GM18526 (cell line): ENCODE results near the gene ABCA2.

ENCODE experiments used
- POLR2A ChIP-seq: IDR thresholded peaks from 3 replicates; pipeline ENCODE4 v1.6.1; 2011; ENCODE audit not compliant: insufficient read length; ENCODE audit errors: extremely low read depth

Gene ABCA2

DNA sequence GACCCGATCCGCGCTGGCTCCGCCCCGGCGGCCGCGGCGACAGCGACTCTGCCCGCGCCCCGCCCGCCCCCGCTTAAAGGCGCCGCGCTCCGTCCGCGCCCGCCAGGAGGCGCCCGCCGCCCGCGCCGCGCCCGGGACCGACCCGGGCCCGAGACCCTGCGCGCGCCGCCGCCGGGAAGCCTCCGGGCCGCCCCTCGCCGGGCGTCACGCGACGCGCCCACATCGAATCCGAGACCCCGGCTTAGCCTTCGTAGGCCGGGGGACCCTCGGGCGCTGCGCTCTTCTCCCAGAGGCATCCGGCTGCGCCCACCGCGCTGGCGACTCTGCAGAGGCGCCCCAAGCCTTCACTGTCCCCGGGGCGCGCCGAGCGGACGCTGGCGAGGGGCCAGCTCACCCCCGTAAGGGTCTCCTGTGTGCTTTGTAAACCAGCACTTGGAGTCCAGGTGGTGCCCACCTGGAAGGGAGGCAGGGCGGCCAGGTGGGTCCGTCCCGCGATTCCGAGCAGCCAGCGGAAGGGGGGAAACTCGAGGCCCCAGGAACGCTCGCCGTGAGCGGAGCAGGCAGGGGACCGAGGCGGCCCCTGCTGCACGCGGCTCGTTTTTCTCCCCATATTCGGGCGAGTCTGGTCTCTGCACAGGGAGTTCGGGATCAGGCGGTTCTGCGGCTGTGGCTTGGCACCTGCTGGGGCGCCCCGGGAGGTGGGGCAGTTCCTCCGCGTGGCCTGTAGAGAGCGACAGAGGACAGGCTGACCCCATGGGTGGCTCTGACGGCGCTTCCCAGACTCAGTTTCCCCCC, 423 bp upstream of the ABCA2 start:
- no peak for TF ChIP-seq POLR2A

DNA sequence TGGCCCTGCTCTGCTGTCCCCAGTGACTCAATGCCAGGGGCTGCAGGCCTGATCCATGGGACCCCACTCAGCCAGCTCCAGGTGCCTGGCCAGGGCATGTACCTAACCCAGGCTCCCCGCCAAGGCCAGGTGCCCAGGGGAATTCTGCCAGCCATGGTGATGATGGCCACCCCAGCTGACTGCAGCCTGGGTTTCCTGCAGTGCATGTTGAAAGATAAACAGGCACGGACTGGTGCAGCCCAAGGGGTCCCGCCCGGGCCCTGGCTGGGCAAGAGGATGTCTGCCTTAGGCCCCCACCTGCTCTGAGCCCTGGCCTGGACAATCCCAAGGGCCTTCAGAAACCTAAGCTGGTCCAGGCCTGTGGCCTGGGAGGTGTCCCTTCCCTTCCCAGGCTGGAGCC, 1.2 kb downstream of the ABCA2 start:
- TF ChIP-seq POLR2A, result no peak

DNA sequence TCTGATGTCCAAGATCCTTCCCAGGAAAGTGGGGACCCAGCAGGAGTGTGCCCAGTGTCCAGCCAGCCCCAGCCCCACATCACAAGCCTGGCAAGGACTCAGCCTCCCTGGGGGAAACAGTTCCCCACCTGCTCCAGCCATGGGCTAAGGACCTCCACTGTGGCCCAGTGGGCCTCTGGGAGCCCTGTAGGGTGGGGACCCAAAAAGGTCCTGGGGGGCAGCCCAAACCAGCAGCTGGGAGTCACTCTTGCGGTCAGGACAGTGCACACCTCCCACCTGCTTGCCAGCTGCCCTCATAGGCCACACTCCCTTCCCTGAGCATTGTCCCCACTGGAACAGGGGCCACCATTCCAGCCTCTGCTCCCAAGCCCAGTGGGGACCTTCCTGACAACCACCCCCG, 1.7 kb downstream of the ABCA2 start:
- TF ChIP-seq POLR2A, result no peak

DNA sequence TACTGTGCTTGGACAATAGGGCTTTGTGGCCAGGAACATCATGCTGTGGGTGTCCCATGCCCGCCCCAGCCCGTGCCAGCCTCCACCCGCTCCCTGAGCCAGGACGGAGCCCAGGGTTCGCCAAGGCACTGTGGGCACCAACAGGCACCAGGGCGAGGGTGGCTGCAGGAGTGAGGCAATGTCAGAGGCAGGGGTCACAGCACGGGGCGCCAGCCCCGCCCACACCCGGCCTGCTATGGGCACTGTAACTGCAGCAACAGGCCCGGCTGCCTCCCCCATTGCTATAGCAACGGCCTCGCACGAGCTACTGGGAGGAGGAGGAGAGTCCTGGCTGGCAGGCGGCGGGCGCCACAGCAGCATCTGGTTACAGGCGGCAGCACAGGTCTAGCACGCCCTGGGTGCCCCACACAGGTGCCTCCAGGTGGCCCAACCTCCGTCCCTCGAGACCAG, 2.5 kb downstream of the ABCA2 start:
- no peak for TF ChIP-seq POLR2A

DNA sequence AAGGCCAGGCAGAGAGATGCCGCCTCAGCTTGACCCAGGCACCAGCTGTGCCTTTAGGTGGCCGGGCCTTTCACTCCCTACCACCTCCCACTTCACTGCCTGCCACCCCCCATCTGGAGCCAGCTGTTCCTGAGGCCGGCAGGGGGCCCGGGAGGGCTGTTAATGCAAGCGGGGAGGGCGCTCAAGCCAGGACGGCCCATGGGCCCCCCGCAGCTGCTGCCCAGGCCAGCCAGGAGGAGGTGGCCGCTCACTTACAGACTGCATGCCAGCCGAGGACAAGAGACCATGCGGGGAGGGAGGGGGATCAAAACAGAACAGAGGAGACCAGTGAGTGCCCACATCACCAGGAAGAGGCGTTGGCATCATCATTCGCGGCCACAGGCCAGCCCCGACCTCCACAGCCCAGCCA, 4.5 kb downstream of the ABCA2 start:
- no peak for TF ChIP-seq POLR2A

DNA sequence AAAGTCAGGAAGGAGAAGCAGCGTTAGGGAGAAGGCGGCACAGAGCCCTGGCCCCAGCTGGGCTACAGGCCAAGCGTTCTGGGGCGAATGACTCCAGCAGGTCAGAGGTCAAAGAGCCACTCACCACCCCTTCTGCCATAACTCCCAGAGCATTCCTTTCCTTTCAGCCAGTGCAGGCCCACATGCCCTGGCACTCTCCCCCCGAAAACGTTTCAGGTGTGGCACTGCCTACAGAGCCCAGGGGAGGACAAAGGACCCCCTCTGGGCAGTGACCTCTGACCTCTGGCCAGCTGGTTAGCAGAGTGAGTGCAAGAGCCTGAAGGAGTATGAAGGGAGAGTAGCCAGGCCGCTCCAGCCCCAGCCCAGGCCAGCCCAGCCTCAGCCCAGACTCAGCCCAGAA, 4.9 kb downstream of the ABCA2 start:
- TF ChIP-seq POLR2A, result no peak

DNA sequence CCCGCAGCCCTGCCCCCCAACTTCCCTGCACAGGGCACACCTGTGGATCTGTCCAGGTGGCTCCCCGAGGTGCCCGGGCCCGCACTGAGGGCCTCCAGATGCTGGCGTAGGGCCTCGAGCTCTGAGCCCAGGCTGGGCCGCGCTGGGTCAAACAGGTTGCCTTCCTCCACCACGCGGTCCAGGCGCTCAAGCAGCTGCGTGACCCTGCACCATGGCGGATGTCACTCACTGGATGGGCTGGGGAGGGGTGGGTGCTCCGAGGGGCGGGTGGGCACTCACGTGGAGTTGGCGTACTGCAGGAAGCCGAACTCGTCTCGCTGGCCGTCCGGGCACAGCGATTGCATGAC, 5.4 kb downstream of the ABCA2 start:
- TF ChIP-seq POLR2A, result no peak

DNA sequence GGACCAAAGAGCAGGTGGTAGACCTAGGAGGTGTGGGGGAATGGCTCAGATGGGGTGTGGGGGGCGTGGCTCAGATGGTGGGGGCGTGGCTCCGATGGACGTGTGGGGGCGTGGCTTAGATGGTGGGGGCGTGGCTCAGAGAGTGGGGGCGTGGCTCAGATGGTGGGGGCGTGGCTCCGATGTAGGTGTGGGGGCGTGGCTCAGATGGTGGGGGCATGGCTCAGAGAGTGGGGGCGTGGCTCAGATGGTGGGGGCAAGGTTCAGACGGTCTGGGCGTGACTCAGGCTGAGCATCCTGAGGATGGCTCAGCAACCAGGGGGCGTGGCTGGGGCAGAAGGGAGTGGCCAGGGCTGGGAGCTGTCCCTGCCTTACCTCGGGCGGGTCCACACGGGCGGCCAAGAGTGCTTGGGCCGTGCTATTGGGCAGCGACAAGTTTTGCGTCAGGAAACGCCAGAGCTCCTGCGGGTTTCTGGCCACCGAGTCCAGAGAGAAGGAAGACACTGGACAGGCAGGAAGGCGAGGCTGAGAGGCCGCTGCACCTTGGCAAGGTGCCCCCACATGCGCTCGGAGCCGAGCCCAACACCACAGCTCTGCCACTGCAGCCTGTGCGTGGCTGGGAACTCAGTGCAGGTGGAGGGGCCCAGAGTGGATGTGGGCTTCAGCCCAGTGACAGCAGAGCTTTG, 5.9 kb downstream of the ABCA2 start:
- TF ChIP-seq POLR2A, result no peak

DNA sequence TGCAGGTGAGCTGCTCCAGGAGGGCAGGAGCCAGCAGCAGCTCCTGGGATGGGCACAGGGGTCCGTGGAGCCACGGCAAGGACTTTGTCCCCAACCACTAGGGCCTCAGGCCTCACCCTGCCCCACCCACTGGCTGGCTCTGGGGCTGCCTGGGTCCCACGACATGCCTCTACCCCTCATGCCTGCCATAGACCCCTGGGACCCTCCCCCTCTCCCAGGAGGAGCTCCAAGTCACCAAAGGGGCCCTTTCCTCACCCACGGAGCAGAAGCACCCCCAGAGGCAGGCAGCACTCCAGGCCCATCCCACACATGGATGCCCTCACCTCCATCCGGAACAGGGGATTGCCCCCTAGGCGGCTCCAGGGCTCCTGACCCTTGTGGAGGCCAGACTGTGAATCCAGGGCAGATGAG, 6.5 kb downstream of the ABCA2 start:
- no peak for TF ChIP-seq POLR2A

DNA sequence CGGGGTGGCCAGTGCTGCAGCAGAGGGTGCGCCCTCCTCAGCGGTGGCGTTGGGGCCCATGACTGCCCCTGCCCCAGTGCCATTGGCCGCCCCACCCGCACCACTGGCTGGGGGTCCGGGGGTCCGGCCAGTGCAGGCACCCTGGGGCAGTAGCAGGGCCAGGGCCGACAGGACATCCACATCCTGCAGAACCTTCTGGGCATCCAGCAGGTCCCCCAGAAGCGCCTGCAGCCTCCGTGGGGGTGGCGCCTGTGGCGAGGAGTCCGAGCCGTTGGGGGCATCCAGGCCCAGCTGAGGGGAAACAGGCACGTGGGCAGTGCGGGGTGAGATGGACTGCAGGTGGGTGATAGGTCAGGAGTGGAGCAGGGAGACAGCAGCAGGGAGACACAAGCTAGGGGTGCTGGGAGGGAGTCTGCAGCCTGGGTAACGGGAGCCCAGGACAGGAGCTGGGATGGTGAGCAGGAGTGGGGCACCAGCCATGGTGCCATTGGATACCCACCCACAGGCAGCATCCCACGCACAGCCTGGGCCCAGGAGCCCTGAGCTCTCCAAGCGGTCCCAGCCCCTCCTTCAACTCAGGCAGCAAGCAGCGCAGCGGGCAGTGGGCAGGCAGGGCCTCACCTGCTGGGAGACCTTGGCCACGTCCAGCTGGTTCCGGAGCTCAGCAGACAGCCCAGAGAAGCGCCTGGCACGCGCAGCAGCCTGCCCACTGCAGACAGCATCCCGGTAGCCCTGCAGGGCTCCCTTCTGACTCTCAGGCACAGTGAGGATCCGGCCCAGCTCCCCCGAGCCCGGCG, 7.1 kb downstream of the ABCA2 start:
- TF ChIP-seq POLR2A, result no peak

DNA sequence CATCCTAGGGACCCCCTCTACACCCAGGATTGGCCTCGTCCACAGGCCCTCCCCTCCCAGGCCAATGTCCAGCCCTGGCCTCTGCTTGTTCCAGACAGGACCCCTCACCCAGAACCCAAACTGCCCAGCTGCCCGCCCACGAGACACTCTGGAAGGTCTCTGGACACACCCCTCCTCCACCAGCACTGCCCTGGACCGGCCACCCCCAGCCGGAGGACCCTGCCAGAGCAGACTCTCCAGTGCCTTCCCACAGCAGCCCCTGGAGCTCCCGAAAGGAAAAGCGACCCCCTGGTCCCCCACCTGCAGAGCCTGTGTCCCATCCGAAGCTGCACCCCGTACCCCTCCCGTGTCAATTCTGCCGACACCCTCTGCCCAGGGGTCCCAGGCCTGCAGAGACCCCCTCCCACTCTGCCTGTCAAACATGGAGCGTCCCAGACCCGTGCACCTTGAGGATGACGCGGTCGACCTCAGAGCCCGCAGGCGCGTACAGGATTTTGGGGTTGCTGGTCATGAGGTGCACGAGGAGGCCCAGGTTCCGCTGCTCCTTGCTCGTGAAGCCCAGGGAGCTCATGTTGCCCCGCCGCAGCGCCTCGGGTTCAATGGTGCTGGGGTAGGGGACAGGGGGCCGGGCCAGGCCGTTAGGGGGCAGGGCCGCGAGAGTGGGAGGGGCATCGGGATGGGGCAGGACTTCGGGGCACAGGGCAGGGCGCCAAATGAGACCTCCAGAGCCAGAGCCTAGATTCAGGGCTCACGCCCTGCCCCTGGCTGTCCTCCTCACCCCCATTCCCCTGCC, 8.0 kb downstream of the ABCA2 start:
- no peak for TF ChIP-seq POLR2A

DNA sequence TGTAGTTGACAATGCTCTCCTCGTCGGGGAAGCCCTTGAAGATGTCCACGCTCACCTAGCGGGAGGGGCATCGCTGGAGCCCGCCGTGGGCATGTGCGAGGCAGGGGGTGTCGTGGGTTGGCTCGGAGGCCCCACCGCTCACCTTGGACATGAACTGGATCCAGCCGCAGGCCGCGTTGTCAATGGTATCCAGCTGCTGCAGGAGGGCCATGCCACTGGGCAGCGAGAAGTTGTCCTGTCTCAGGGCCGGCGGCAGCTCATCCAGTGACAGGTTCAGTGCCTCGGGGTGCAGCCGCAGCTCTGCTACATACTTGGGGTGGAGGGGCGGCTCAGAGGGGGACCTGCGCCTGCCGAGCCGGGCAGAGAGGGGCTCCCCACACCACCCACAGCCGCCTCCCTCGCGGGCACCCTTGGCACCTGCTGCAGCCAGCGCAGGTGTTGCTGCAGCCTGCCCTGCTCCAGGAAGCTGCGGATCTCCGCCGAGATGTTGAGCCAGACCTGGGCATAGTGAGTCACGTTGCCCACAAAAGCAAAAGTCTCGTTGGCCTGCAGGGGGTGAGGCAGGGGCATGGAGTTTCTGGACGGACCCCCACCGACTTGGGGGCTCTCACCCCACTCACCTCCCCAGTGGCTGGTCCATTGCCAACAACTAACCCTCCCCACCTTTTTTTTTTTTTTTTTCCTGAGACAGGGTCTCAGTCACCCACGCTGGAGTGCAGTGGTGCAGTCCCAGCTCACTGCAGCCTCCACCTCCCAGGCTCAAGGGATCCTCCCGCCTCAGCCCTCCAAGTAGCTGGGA, 9.1 kb downstream of the ABCA2 start:
- TF ChIP-seq POLR2A, result no peak

DNA sequence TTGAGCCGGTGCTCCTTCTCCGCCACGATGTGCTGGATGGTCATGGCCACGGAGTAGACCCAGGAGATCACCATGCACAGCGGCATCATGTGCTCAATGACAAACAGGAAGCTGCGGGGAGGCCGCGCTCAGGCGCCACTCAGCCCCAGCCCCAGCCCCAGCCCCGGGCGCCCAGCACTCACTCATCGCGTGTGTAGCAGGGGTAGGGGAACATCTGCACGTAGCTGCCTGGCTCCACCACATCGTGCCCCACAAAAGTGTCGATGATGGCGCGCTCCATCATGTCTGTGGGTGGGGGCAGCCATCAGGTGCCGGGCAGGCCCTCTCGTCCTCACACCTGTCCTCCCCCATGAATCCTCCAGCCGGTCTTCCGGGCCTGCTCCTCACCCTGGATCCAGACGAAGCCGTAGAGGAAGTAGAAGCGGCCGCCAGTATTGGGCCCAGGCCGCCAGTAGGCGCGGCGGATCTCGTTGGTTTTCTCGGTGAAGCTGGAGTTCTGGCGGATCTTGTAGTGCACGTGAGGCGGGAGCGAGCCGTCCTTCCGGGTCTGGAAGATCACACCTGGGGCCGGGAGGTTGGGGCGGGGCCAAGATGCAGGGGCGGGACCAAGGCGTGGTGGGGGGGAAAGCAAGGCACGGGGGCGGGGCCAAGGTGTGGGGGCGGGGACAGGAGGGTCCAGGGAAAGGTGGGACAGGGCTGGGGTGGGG, 10.1 kb downstream of the ABCA2 start:
- no peak for TF ChIP-seq POLR2A

DNA sequence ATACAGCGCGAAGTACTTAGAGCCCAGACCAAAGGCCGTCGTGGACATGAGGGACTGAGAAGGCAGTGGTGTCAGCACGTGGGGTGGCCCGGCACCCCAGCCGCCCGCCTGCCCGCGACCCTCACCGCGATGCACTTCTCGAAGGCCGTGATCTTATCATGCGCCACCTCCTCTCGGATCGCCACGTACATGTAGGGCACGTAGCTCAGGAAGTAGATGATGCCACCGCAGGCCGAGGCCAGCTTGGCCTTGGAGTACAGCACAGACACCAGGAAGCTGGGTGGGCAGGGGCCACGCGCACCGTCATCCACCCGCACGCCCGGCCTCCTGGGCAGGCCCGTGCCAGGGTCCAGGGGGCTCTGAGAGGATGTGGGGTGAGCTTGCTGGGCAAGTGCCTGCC, 11.0 kb downstream of the ABCA2 start:
- TF ChIP-seq POLR2A, result no peak

DNA sequence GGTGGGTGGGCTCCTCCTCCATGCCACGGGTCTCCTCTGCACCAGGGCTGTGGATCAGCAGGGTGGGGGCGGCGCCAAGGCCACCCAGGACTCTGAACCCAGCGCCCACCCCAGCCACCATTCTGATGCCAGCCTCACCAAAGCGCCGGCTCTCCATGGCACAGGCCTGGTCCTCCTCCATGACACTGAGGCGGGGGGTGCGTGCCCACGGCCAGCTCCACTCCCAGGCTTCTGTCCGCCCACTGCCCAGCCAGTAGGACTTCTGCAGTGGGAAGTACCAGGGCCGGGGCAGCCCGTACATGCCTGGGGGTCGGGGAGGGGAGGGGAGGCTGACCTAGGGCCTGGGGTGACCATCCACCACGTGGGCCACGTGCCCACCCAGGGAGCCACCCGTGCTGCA, 11.6 kb downstream of the ABCA2 start:
- no peak for TF ChIP-seq POLR2A
